GM18511 (cell line): ENCODE results near the gene NUDT3.

Experiments
- ATAC-seq: cut with Tn5 transposase; IDR thresholded peaks from one replicate; pipeline ENCODE4 v1.9.1; 2021; ENCODE audit warnings: mild to moderate bottlenecking, moderate library complexity; ENCODE audit not compliant: unreplicated experiment

The NUDT3 gene

GRCh38 chr6:34242252-34243130 lies 150.0 kb downstream of the NUDT3 start:
- no peak for ATAC-seq

- no peak for ATAC-seq
Observed at GRCh38 chr6:34241351-34242215, 150.9 kb downstream of the NUDT3 start.

- no peak for ATAC-seq
Observed at GRCh38 chr6:34240329-34241248, 151.9 kb downstream of the NUDT3 start.

DNA sequence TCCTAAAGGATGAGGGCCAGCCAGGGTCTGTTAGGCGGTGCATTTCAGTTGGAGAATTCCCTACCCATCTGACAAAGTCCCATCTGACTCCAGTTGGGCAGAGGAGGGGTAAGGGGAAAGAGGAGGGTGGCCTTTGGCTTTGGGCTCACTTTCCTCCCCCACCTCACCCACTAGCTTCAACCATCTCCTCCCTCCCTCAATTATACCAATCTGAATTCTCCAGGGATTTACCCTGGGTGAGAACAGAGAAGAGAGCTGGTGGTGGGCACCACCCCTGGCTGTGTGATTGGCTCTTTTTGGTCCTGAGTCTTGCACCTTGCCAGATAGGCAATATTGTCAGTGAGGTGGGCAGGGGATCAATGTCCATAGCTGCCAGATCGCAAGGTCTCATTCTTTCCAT lies 152.6 kb downstream of the NUDT3 start:
- no peak for ATAC-seq

DNA sequence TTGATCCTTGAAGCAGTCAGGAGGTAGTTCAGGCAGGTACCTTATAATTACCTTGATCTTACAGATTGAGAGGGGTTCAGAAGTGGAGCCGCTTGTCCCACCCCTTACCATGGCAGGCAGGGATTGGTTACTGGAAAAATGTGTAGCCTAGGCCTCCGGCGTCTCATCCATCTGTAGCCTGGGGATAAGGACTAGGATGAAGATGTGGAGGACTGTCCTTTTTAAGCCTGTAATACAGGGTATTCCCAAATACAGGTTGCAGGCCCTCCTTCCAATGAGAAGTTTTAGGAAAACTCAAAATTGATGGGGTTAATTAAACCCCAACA lies 153.0 kb downstream of the NUDT3 start:
- no peak for ATAC-seq

- ATAC-seq, result no peak
Observed at GRCh38 chr6:34238585-34239499, 153.6 kb downstream of the NUDT3 start.

DNA sequence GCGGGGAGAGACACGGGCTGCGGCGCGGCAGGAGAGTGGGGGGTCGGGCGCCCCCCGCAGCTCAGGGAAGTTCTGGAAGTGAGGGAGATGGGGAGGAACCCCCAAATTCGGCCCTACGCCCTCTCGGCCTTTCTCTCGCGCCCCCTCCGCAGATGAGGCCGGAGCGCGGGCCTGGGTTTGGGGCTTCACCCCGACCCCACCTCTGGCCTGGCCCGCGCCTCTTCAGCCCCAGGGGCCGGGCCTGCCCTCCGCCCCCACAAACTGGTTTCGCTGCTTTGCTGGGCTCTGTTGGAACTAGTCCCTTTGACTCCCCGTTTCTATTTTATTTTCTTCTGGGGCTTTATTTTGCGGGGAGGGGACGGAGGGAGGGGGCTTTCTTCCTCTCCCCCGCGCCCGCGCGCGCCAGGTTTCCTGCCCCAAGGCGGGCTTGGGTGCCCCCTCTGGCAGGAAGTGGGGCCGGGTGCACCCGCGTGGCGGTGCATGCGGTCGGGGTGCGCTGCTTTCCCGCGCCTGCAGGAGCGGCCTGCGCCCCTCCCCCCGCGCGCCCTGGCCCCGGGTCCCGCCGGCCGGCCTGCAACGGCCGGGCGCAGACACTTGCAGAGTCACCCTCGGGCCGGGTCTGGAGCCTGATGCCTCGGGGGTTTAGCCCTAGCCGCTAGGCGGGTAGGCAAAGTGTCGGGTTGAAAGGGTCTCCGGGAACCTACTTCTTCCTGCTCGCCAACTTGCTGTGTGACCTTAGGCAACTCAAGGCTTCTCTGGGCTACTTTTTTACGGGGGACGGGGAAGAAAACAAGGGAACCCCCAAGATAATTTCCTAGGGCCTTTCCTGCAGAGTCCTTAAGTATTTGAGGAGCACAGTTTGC lies 154.5 kb downstream of the NUDT3 start:
- ATAC-seq, result no peak

DNA sequence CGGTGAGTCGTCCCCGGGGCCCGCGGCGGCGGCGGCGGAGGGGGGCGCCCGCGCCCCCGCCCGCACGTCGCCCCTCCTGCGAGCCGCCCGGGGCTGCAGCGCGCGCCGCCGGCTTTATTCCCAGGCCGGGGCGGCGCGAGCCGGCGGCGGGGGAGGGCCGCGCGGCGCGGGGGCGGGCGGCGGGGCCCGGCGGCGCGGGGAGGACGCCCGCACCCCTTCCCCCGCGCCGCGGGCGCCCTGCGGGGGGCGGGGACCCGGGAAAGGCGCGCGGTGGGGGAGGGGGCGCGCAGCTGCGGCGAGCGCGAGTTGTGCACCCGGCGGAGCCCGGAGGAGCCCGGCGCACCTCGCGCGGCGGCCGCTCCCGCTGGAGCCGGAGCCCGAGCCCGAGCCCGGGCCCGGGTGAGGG lies 155.2 kb downstream of the NUDT3 start:
- ATAC-seq, result peak; percentile 19

- peak; percentile 77 for ATAC-seq
Observed at GRCh38 chr6:34236443-34237315, 155.8 kb downstream of the NUDT3 start, which contains the start of gene HMGA1. TSS of gene HMGA1 (plus strand) at chr6:34236873. CDS start at chr6:34240781, 3,908 bp downstream.

DNA sequence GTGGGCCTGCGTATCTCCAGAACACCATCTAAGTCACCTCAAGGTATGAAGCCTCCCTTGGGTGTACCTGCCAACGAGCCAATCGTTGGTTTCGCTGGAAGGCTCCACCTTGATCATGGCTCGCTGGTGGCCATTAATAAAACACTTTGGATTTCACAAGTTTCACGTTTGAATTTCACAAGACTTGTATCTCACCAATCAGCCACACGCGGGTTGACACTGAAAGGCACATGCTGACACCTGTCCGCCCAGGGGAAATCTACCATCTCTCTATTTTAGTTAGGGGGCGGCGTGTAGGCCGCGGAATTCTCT lies 156.4 kb downstream of the NUDT3 start:
- no peak for ATAC-seq

DNA sequence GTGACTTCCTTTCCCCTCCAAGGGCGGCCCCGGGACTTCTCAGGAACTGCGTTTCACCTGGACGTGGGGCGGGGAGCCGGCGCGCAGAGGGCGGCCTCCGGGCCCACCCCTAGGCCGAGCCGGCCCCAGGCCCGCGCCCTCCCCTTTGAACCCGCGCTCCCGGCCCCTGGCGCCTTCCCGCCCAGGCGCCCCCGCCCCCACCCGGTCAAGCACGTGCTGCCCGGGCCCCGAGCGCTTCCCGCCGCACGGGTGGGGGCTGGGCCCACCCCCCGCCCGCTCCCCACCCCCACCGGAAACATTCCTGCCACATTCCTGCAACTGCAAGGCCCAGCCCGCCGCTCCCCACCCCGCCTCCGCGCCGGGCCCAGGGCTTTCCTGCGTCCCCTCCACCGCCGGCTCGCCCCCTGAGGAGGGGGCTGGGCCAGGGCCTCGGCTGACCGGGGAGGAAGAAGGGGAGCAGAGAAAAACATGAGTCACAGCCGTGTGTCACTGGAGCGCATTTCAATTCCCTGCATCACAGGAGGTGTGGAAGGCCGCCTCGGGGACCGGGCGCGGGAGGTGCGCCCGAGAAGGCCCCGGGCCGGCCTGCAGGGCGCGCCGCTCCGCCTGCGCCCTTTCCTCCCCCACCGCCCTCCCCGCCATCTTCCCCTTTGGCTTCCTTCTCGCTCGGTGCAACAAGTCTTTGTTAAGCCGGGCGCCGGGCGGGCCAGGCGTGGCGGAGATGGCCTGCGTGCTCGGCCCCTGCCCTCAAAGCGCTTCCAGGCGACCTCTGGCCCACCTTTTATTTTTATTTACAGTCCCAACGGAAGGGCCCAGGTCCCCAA lies 156.9 kb downstream of the NUDT3 start:
- ATAC-seq, result no peak

- no peak for ATAC-seq
Observed at GRCh38 chr6:34234667-34235306, 157.7 kb downstream of the NUDT3 start.

DNA sequence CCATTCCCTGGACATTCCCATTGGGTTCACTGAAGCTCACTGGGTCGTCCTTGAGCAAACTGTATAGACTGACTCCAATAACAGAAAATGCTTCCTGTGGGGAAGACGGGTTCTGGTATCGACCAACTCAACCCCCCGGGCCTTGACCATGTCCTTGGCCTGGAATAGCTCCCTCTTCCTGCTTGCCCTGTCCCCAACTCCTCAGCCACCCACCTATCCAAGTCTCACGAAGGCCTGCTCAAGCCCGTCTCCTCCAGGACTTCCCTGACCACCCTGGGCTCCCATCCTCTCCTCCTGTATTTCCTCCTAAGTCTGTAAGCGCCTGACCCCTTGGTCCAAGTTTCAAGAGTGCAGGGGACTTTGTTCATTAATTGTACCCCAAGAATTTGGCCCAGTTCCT lies 158.6 kb downstream of the NUDT3 start:
- no peak for ATAC-seq

GRCh38 chr6:34232901-34233300 lies 159.6 kb downstream of the NUDT3 start:
- ATAC-seq, result no peak

DNA sequence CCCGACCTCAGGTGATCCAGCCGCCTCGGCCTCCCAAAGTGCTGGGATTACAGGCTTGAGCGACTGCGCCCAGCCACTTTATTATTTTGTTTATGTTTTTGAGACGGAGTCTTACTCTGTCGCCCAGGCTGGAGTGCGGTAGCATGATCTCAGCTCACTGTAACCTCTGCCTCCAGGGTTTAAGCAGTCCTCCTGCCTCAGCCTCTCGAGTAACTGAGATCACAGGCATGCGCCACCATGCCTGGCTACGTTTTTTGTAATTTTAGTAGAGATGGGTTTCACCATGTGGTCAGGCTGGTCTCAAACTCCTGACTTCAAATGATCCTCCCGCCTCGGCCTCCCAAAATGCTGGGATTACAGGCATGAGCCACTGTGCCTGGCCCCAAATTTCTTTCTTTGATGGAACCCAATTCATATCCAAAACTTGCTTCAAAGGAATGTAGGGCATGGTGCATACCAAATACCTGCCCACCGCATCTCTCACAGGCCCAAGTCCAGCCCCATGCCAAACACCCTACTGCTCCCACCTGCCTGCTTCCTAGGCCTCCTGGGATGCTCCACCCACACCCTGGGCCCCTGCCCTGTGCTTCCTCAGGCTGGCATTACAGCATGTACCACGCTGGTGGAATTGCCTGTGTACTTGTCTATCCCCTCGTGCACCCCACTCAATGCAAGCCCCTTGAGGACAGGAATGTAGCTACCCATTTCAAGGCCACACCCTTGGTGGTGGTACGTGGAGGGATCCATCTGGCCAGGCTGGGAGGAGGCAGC lies 160.7 kb downstream of the NUDT3 start:
- ATAC-seq, result no peak
